Stomach (tissue), 9 donors: Measurements from ENCODE around the gene FAM234B. TPM values are rescaled to one million over a fixed set of nuclear protein-coding genes. Genes with fewer than 3 reads are reported as not detected.

Experiments
- DNase-seq, 2 donors: peaks; one replicate each; pipeline versions ENCODE4 v3.0.0 to v3.0.0-alpha.2; 2013 to 2019
- H3K27ac ChIP-seq, 5 donors: fragments of 200-600 bp in 4 of 5; sonication (generic) in 4 of 5; one replicate each; pipeline ENCODE4 v1.5.1; 2013 to 2019; ENCODE audit warnings: mild to moderate bottlenecking in 1 of 5, moderate library complexity in 1 of 5
- H3K27me3 ChIP-seq, 3 donors: fragments of 200-600 bp; sonication (generic); one replicate each; pipeline ENCODE4 v1.5.1; 2017 to 2019; ENCODE audit warnings: mixed run types in 1 of 3
- H3K36me3 ChIP-seq, 4 donors: fragments of 200-600 bp; sonication (generic); 1 replicate in 3 of 4; 2 replicates in 1 of 4; pipeline ENCODE4 v1.5.1; 2016 to 2019
- H3K4me1 ChIP-seq, 4 donors: fragments of 200-600 bp; sonication (generic); one replicate each; pipeline ENCODE4 v1.5.1; 2016 to 2019
- H3K4me3 ChIP-seq, 4 donors: fragments of 200-600 bp; sonication (generic) in 3 of 4; one replicate each; pipeline ENCODE4 v1.5.1; 2016 to 2019; ENCODE audit warnings: mild to moderate bottlenecking in 1 of 4
- H3K9me3 ChIP-seq, 4 donors: fragments of 200-600 bp; sonication (generic); one replicate each; pipeline ENCODE4 v1.5.1; 2016 to 2019
- EP300 ChIP-seq: sonication (generic); formaldehyde crosslinking; IDR thresholded peaks from one replicate; pipeline ENCODE4 v1.6.1; 2017; ENCODE audit warnings: antibody characterized with exemption
- POLR2A ChIP-seq, 4 donors: fragments of 450-650 bp; IDR thresholded peaks; one replicate each; pipeline ENCODE4 v1.6.1; 2016; ENCODE audit warnings: antibody characterized with exemption in 4 of 4, control low read depth in 2 of 4, mild to moderate bottlenecking in 1 of 4, moderate library complexity in 1 of 4
- POLR2AphosphoS5 ChIP-seq, 3 donors: sonication (generic); formaldehyde crosslinking; IDR thresholded peaks; one replicate each; pipeline ENCODE4 v1.6.1; 2016; ENCODE audit warnings: antibody characterized with exemption in 3 of 3
- WGBS, 5 donors: extraction: QIAGEN DNeasy Blood & Tissue Kit in 3 of 5; methylation state at CpG; one replicate each; pipeline versions ENCODE4 v1.1.5 to v1.1.7; 2013 to 2018; 5-methylcytosine and 5-hydroxymethylcytosine counted together
- intact Hi-C: fragments of 100-400 bp; cut with DNase I; formaldehyde crosslinking; loops from one replicate; pipeline ENCODE4 v1.15.1; 2023; ENCODE audit warnings: low total_unique reads
- polyA plus RNA-seq, 3 donors: library from polyadenylated mRNA; stranded (reverse); fragments of 200-250 nt; gene quantifications; one replicate each; pipeline ENCODE4 v1.2.3, GENCODE V29; 2013
- total RNA-seq, 5 donors: library from RNA; depleted of rRNA; stranded (reverse); fragments of >200 nt; gene quantifications; one replicate each; pipeline versions ENCODE4 v1.1.0 to v1.2.3, GENCODE V29; 2014 to 2016
- TF ChIP-seq, protein P1 (sequence below), 7 experiments: fragments of 450-650 bp in 4 of 7; fragments of 200-600 bp in 3 of 7; sonication (generic) in 3 of 7; IDR thresholded peaks; one replicate each; pipeline ENCODE4 v1.5.1; 2016 to 2019; ENCODE audit warnings: antibody characterized with exemption in 7 of 7, control low read depth in 2 of 7, mild to moderate bottlenecking in 1 of 7
- donor health status: healthy with polysubstance abuse.
- donor health status: Bipolar disorder and iron deficiency.
- donor health status: healthy.

FAM234B gene
- total and polyA plus RNA-seq, 8 donors = 0.87 to 6.2 (median 2.5) TPM; not detected in 2

DNA sequence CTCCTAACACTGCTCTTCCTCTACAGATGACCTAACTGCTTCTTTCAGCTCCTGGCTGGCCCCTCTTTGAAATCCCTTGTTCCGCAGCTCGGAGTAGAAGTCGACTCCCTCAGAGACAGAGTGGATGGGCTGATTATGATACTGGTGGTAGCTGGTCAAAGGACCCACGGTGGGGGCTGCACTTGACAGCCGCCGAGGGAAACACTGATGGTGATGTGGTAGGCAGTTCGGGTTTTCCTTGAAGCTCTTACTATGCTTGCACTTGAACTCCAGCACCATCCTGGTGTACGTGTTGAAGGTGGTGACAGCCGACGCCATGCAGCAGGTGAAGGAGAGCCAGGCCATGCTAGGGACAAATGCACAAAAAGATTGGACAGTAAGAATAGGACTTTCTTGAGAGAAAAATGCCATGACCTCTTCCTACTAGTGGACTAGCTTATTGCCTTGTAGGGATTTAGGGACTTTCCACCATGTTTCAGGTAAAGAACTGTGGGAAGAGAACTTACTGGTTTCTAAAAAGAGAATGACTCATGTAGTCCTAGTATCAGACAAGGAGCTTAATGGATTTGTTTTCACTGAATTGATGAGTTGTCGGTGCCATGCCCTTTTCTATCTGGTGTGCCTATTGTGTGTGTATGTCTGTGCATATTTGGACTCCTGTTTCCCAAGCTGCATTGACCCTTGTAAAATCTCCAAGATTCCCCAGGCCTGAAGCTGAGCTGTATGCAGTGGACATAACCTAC is 40.9 kb downstream of the FAM234B start:
- Histone ChIP-seq H3K4me3 (no peak overlapping the region), H3K9me3 (no peaks in the 10 kb centered on the region), H3K4me1 (no peaks in the 10 kb centered on the region), H3K27me3 (no peaks in the 10 kb centered on the region), H3K36me3 (peaks cover 0 to 31% (median 24%) of the 10 kb centered on the region in 4 donors), H3K27ac (no peak overlapping the region)
- TF ChIP-seq EP300 = no peak
- TF ChIP-seq POLR2A (IDR thresholded peaks at IDR 0.05) = no peak
- TF ChIP-seq POLR2AphosphoS5 (IDR thresholded peaks at IDR 0.05) = no peak
- intact Hi-C loops = loop anchor here (10.0 kb wide), 1 partner anchor 60 kb away; no protein-coding TSS in a partner anchor
- WGBS, 5 donors = 92 to 96% (median 95%) methylated on average over 11 of the region's 11 CpGs
- DNase-seq = no peak

DNA sequence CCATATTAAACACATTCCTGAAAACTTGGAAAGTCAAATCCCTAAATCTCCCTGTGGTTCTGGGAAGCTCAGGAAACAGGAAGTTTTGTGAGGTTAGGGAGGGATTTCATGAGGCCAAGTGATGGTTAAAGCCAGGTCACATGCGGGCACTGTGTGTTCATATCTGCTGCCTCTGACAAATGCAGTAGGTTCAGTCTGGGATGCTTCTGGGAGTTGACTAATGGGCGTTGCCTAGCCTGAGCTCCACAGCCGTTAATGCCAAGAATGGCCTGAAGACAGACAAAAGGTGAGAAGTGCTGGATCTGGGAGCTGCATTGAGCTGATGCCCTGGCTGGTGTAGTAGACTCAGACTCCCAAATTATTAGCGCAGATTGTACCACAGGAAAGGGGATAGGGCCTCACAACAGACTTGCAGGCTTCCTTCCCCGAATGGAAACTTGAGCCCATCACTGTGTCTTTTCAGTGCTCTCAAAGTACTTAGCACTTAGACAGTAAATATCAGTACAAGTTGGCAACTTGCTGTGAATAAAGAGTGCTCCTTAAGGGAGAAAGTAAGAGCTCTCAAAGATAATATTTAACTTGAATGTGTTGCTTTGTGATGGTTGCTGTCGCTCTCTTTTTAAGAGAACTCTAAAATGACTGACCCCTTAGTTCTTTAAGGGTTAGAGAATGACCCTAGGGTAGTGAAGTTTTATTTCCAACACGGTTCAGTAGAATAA is 41.9 kb downstream of the FAM234B start:
- Histone ChIP-seq H3K27me3 (no peaks in the 10 kb centered on the region), H3K4me1 (no peaks in the 10 kb centered on the region), H3K27ac (no peak overlapping the region), H3K4me3 (no peak overlapping the region), H3K36me3 (peaks cover 0 to 22% (median 15%) of the 10 kb centered on the region in 4 donors), H3K9me3 (no peaks in the 10 kb centered on the region)
- no peak for DNase-seq
- 74 to 79% (median 77%) methylated on average over 7 of the region's 7 CpGs for WGBS, 5 donors
- intact Hi-C loops = loop anchor here (10.0 kb wide), 1 partner anchor 61 kb away; no protein-coding TSS in a partner anchor
- TF ChIP-seq, protein P1, sequence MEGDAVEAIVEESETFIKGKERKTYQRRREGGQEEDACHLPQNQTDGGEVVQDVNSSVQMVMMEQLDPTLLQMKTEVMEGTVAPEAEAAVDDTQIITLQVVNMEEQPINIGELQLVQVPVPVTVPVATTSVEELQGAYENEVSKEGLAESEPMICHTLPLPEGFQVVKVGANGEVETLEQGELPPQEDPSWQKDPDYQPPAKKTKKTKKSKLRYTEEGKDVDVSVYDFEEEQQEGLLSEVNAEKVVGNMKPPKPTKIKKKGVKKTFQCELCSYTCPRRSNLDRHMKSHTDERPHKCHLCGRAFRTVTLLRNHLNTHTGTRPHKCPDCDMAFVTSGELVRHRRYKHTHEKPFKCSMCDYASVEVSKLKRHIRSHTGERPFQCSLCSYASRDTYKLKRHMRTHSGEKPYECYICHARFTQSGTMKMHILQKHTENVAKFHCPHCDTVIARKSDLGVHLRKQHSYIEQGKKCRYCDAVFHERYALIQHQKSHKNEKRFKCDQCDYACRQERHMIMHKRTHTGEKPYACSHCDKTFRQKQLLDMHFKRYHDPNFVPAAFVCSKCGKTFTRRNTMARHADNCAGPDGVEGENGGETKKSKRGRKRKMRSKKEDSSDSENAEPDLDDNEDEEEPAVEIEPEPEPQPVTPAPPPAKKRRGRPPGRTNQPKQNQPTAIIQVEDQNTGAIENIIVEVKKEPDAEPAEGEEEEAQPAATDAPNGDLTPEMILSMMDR (IDR thresholded peaks at IDR 0.05) = no peak
- TF ChIP-seq POLR2A (IDR thresholded peaks at IDR 0.05) = no peak
- no peak for TF ChIP-seq EP300
- TF ChIP-seq POLR2AphosphoS5 (IDR thresholded peaks at IDR 0.05) = no peak

DNA sequence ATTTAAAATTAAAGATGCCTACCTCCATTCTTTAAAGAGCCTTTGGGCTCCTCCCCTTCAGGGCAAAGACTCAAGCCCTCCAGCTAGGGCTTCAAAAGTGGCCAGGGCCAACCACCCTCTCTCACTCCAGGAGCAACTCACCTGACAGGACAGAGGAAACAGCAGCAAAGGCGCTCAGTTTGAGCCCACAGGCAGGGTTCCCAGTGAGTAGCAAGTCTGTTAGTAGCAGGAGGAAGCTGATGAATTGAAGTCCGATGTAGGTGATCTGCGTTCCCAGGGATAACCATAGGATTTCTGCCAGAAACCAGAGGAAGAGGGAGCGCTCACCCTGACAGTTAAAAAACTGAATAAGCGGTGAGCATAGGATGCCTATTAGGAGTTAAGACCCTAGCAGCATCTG is 43.6 kb downstream of the FAM234B start:
- TF ChIP-seq EP300 = no peak
- TF ChIP-seq, protein P1 (IDR thresholded peaks at IDR 0.05) = no peak
- no peak for TF ChIP-seq POLR2AphosphoS5 (IDR thresholded peaks at IDR 0.05)
- no peak for TF ChIP-seq POLR2A (IDR thresholded peaks at IDR 0.05)
- H3K4me1 ChIP-seq = no peaks in the 10 kb centered on the region
- intact Hi-C loops = loop anchor here (10.0 kb wide), 1 partner anchor 63 kb away; no protein-coding TSS in a partner anchor
- no peak for DNase-seq
- H3K4me3 ChIP-seq = no peak overlapping the region
- H3K27ac ChIP-seq = no peak overlapping the region
- 74 to 85% (median 81%) methylated on average over 5 of the region's 5 CpGs for WGBS, 5 donors
- H3K36me3 ChIP-seq = peaks cover 0 to 10% (median 8%) of the 10 kb centered on the region in 4 donors
- no peaks in the 10 kb centered on the region for H3K27me3 ChIP-seq
- no peaks in the 10 kb centered on the region for H3K9me3 ChIP-seq

DNA sequence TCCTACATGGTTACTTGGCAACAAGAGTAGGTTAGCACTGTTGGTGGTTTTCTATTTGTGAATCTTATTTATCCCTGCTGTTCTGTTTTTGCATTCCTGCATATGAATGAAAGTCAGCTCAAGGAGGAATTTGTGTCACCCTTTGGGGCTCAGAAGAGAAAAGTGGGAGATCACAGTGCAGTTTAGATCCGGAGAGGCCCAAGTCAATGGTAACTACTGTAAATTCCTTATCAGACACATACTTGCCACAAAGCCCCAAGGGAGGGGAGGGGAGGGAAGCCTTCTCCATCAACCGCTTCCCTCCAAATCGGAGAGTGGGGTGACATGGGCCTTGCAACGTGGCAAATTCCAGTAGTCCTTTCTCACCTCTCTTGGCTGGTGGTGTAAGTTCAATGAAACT is 44.3 kb downstream of the FAM234B start:
- Histone ChIP-seq H3K27me3 (no peaks in the 10 kb centered on the region), H3K9me3 (no peaks in the 10 kb centered on the region), H3K4me1 (peaks cover 0 to 3% (median 0%) of the 10 kb centered on the region in 4 donors), H3K27ac (no peak overlapping the region), H3K36me3 (peaks cover 0 to 9% (median 6%) of the 10 kb centered on the region in 4 donors), H3K4me3 (no peak overlapping the region)
- 76 to 80% (median 80%) methylated on average over 4 of the region's 4 CpGs for WGBS, 5 donors
- intact Hi-C loops = loop anchor here (10.0 kb wide), 1 partner anchor 64 kb away; no protein-coding TSS in a partner anchor
- no peak for DNase-seq
- TF ChIP-seq, protein P1 (IDR thresholded peaks at IDR 0.05) = no peak
- TF ChIP-seq POLR2A (IDR thresholded peaks at IDR 0.05) (no peak), POLR2AphosphoS5 (IDR thresholded peaks at IDR 0.05) (no peak), EP300 (no peak)
